WTC11 (cell line): ENCODE results near the gene AFAP1L1.

Experiments used
- CTCF ChIP-seq: fragments of 200-600 bp; IDR thresholded peaks from 2 replicates; pipeline ENCODE4 v1.8.0; 2022; ENCODE audit warnings: antibody characterized with exemption
- MAX ChIP-seq: sonication (generic); formaldehyde crosslinking; IDR thresholded peaks from 2 replicates; pipeline ENCODE4 v1.8.0; 2022; ENCODE audit warnings: mild to moderate bottlenecking, missing genetic modification reagents
- MLX ChIP-seq: sonication (generic); formaldehyde crosslinking; IDR thresholded peaks from 2 replicates; pipeline ENCODE4 v1.8.1; 2023; ENCODE audit warnings: mild to moderate bottlenecking, missing genetic modification reagents, moderate library complexity
- NFE2L1 ChIP-seq: sonication (generic); formaldehyde crosslinking; IDR thresholded peaks from 2 replicates; pipeline ENCODE4 v1.8.1; 2023; ENCODE audit warnings: missing genetic modification reagents

GRCh38 chr5:149224282-149224681 is 47.4 kb upstream of the AFAP1L1 start:
- TF ChIP-seq CTCF (no peak), MAX (CRISPR knock-in tag) (no peak), NFE2L1 (CRISPR knock-in tag) (no peak), MLX (CRISPR knock-in tag) (no peak)
